Activated effector memory CD4-positive, alpha-beta T cell treated with anti-CD3 and anti-CD28 coated beads, Interleukin-2, amount 50 U/mL, for 16 hours (primary cell): Measurements from ENCODE around the gene UGT1A9.

Source experiments
- DNase-seq: peaks from one replicate; pipeline ENCODE4 v3.0.0-alpha.2; 2020

UGT1A9 gene

GRCh38 chr2:233800208-233800607, 128.5 kb downstream of the UGT1A9 start:
- DNase-seq: no peak

- peak; percentile 55 for DNase-seq
These were observed 129.8 kb downstream of the UGT1A9 start for GRCh38 chr2:233801357-233802131.

- DNase-seq: no peak
These were observed 130.6 kb downstream of the UGT1A9 start for GRCh38 chr2:233802132-233802815.

- peak; percentile 42 for DNase-seq
These were observed 131.7 kb downstream of the UGT1A9 start for GRCh38 chr2:233803292-233803911.

- DNase-seq: no peak
These were observed 132.3 kb downstream of the UGT1A9 start for GRCh38 chr2:233803994-233804393.

GRCh38 chr2:233807215-233807865, 135.6 kb downstream of the UGT1A9 start:
- peak; percentile 50 for DNase-seq

- peak; percentile 57 for DNase-seq
These were observed 136.6 kb downstream of the UGT1A9 start for GRCh38 chr2:233807966-233808935.

- DNase-seq: peak; percentile 43
These were observed 138.7 kb downstream of the UGT1A9 start for GRCh38 chr2:233810385-233810784.

GRCh38 chr2:233811087-233811486, 139.4 kb downstream of the UGT1A9 start:
- DNase-seq: peak; percentile 43

GRCh38 chr2:233811732-233812131, 140.0 kb downstream of the UGT1A9 start:
- DNase-seq: peak; percentile 37

GRCh38 chr2:233813236-233814055, 141.7 kb downstream of the UGT1A9 start:
- DNase-seq: peak; percentile 36

GRCh38 chr2:233814056-233814835, 142.5 kb downstream of the UGT1A9 start:
- DNase-seq: peak; percentile 44

GRCh38 chr2:233815861-233816260, 144.2 kb downstream of the UGT1A9 start:
- DNase-seq: no peak

GRCh38 chr2:233816334-233816733, 144.6 kb downstream of the UGT1A9 start:
- DNase-seq: no peak

- no peak for DNase-seq
These were observed 145.1 kb downstream of the UGT1A9 start for GRCh38 chr2:233816771-233817170.

GRCh38 chr2:233817361-233817911, 145.7 kb downstream of the UGT1A9 start:
- DNase-seq: peak; percentile 51

GRCh38 chr2:233817995-233818638, 146.4 kb downstream of the UGT1A9 start:
- DNase-seq: peak; percentile 45

- peak; percentile 42 for DNase-seq
These were observed 147.2 kb downstream of the UGT1A9 start for GRCh38 chr2:233818639-233819621.
